GM21526 (cell line): Measurements from ENCODE around the gene ANKRD37.
"Not testable (repeated sequence)": the region's sequence is repeated elsewhere in the genome, so short reads cannot be mapped to it uniquely, and the experiment has no call there.

Source experiments
- ATAC-seq: cut with Tn5 transposase; IDR thresholded peaks from one replicate; pipeline ENCODE4 v1.9.1; 2021; ENCODE audit warnings: moderate library complexity; ENCODE audit not compliant: unreplicated experiment, low FRiP score

The ANKRD37 gene, protein sequence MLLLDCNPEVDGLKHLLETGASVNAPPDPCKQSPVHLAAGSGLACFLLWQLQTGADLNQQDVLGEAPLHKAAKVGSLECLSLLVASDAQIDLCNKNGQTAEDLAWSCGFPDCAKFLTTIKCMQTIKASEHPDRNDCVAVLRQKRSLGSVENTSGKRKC

DNA sequence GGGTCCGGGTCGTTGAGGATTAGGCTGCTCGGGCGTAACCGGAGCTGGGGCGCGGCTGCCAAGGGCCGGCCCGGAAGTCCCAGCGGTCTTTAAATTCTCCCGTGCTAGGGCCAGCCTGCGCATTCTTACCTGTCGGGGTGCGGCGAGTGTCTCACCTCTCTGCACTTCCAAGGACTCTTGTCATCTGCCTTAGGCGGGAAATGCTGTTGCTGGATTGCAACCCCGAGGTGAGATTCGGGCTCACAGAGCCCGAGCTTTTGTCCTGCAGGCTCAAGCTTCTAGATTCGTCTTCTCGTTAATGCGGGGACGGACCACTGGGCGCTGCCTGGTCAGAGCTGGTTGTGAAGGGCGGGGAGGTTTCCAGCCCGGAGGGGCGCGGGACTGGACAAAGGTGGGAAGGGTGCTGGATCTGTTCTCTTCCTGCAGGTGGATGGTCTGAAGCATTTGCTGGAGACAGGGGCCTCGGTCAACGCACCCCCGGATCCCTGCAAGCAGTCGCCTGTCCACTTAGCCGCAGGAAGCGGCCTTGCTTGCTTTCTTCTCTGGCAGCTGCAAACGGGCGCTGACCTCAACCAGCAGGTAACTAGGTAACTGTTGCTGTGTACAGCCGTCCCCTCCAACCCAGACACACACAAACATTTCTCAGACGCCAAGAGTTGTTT, at the start of gene ANKRD37:
Gene ANKRD37, plus strand, starts transcription at position 118 of the 662 bp plus-strand sequence. Its CDS starts 83 bp downstream, at position 201.
- ATAC-seq = peak; percentile 3

DNA sequence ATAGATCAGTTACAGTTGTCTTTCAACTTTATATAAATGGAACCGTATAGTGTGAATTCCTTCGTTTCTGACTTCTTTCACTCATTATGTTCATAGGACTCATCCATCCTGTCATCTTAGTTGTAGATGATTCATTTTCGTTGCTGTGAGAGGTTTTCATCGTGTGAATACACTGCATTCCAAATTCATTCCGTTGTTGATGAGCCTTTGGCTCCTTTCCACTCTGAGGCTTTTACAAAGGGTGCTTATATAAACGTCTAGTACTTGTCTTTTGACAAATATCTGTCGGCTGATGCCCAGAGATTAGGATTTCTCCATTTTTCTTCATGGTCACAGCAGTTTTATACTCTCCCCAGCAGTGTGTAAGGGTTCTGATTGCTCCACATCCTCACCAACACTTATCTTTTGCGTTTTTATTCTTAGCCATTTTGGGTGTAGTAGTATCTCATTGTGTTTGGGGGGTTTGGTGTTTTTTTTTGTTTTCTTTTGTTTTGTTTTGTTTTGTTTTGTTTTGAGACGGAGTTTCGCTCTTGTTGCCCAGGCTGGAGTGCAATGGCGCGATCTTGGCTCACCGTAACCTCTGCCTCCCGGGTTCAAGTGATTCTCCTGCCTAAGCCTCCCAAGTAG, 49.6 kb upstream of the ANKRD37 start:
- ATAC-seq = no peak

DNA sequence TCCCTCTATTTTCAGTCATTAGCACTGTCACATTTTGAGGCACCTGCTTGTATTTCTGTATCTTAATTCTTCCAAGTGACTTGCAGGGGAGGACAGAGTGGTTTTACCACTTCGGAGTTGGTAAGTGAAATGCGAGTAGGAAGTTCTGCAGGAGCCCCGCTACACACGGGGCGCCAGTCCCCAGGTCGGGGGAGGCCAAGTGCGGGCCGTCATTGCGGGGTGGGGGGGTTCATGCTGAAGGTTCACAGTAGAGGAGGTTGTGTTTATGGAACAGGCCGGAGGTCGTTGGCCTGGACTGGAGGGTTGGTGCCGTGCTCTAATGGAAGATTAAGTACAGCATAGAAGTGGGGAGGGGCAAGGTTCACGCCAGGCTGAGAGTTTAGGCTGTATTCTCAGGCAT, 45.0 kb upstream of the ANKRD37 start:
- no peak for ATAC-seq

DNA sequence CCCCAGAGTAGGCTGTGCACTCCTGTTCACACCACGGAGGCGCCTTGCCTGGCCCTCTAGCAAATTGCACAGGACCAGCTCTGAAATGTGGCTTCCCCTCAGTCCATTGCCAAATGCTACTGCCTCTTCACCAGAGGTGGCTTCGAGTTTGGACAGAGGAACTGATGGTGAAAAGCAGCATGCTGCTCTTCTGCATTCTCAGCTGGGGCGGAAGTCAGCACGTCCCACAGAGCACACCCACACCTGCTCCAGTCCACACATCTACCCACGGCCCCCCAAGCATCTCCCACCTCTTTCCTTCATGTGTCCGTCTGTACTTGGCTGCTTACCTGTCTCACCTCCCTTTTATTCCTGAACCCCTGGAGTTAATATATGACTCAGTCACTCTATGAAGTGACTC, 44.4 kb upstream of the ANKRD37 start:
- no peak for ATAC-seq

DNA sequence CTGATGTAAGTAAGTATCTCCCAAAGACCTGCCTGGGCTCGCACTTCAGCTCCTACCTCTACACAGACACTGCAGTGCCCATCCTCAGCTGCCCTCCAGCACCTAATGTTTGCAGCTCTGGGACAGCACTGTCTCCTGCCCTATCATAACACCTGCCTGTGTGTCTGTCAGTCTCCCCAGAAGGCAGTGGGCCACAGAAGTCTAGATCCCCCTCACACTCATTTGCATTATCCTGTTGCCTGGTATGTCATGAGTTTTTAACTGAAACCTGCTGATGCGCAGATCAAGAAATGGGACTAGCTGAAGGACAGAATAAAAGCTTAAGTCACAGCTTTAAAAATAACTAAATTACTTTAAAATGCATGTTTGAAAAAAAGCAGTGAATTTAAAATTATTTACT, 43.9 kb upstream of the ANKRD37 start:
- ATAC-seq = no peak

DNA sequence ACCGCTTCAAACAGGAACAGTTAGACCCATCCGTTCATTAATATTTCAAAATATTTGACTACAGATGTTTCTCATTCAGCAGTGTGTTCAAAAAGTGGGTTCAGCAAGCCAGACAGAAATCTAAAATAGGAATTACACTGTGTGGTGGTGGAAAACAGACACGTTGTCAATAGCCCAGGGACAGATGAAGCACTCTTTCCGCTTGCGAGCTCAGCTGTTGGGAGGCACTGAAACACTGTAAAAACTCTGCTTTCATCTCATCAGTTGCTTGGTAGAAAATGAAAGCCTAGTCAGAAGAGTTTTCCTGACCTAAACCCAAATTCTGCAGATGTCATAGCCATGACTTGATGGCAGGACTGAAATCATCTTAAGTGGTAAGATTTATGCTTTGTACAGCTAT, 39.4 kb upstream of the ANKRD37 start:
- ATAC-seq = no peak

DNA sequence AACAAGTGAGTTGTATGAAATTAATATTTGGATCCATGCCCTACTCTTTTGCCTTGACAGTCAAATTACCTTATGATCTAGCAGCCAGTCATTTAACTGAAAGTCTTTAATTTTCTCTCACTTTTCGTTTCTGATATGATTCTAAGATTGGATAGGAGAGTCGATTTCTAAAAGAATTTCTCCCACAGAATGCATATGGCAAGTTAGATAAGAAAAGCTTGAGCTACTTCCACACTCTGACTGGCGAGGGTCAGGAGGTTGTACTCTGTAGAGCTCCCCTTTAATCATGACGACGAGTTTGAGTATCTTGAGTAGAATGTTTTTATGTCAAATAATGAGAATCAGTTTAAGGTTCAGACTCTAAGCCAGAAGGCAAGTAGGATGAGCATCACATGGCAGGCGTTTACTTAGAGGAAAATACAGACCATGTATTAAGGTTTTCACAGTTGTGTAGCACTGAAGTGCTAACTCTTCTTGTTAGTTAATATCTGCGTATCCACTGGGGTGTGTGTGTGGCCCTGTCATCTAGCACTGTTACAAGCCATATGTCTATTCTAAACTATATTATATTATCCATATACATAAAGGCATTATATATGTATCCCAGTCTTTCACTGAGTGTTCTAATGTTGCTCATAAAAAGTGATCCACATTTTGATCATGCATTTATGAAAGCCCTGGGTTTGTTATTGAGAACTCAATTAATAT, 38.8 kb upstream of the ANKRD37 start:
- ATAC-seq = no peak

DNA sequence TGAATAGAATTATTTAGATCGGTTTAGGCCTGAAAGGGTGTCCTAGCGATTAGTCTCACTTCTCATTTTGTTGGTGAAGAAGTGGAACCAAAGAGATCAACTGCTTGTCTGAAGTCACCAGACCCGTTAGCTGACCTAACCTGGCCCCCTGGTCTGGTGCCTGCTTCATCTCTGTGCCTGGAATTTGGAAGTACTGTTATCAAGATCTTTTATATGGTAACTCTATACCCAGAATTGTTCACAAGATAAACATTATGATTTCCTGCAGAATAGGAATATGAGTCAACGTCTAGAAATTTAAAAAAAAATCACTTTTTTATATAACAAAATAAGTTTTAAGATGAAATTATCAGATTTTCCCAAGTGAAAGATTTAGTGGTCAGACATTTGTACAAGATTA, 38.1 kb upstream of the ANKRD37 start:
- ATAC-seq = no peak

DNA sequence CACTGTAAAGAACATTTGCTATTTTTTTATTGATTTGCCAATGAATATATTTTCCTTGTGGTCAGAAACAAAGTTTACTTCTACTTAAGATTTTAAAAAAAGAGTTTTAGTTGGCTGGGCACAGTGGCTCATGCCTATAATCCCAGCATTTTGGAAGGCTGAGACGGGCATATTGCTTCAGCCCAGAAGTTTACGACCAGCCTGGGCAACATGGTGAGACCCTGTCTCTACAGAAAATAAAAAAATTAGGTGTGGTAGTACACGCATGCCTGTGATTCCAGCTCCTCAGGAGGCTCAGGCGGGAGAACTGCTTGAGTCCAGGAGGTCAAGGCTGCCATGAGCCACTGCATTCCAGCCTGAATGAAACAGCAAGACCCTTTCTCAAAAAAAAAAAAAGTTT, 37.7 kb upstream of the ANKRD37 start:
- no peak for ATAC-seq

DNA sequence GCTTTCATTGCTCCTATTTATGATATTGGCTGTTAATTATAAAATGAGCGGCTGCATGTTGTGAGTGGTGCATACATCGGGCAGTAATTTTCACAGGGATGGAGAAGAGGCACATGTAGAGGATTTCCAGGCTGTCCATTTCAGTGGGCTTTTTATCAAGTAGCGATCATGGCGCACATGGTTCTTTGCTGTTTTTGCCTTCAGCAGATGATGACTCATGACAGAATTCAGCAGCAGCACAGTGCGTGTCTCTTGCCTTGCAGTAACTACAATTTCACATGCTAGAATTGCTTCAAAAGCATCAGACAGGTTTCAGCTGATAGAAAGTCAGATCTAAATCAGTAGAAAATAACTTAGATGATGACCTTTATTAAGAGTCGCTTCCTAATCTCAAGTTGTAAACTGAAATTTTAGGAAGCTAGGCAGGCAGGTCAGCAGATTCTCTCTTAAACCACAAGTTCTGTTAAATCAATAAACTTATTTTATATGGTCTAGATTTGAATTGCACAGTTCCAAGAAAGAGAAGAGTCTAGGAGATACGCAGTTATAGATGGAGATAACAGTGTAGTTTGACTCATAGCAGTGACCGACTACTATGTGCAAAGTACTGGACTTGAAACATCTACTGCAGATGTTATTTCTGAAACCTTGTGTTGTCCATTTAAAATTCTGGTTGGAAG, 36.7 kb upstream of the ANKRD37 start:
- ATAC-seq = no peak

DNA sequence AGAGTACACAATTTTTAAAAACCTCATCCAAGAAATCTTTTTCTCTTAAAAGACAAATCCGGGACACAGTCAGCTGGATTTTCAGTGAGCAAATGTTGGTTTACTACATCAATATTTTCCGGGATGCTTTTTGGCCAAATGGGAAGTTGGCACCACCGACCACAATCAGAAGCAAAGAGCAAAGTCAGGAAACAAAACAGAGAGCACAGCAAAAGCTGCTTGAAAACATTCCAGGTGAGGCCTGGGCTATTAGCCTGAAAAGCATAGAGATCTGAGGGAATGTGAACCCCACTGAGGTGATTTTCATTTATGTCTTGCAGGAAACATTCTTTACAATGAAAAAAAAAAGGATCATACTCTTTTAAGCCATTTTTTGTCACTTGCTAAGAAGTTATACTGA, 34.8 kb upstream of the ANKRD37 start:
- no peak for ATAC-seq

DNA sequence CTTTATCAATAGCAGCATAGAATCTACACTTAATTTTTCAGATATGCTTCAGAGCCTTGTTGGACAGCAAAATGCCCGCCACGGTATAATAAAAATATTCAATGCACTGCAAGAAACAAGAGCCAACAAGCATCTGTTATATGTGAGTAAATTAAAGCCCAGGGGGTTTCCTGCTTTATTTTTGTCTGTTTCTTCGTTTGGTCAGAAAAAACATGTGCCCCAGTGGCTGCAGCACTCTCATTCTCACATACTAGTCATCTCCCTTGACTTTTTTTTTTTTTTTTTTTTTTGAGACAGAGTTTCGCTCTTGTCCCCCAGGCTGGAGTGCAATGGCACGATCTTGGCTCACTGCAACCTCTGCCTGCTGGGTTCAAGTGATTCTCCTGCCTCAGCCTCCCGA, 34.1 kb upstream of the ANKRD37 start:
- ATAC-seq = not testable (repeated sequence)

DNA sequence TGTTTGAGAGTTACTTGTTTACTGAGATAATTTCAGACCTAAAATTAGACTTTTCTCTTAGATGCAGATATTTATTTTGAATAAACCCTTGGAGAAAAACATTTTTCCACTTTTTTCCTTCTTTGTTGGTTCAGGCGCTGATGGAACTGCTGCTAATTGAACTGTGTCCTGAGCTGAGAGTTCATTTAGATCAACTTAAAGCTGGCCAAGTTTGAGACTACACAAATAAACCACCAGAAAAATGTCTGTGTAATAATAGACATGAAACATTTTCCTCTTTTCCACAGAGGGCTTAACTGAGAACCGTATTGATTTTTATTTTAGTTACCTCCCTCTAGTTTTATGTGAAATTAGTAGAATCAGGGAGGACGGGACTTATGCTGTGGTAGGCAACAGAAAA, 33.4 kb upstream of the ANKRD37 start:
- ATAC-seq = no peak

DNA sequence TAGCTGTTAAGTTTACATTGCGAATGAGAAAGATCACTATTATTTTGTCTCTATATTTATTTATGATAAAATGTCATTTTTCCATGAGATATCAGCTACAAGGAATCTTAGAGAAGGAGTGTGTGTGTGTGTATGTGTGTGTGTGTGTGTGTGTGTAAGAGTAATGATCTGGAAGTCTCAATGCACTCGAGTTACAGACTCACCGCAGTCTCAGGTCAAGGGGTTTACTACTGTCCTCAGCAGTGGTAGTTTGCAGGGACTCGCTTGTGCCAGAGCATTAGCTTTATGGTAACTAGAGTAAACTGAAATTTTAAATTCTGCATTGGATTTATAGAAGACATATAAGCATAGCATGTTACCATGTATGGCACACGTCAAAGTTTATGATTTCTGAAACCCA, 31.8 kb upstream of the ANKRD37 start:
- ATAC-seq = no peak

DNA sequence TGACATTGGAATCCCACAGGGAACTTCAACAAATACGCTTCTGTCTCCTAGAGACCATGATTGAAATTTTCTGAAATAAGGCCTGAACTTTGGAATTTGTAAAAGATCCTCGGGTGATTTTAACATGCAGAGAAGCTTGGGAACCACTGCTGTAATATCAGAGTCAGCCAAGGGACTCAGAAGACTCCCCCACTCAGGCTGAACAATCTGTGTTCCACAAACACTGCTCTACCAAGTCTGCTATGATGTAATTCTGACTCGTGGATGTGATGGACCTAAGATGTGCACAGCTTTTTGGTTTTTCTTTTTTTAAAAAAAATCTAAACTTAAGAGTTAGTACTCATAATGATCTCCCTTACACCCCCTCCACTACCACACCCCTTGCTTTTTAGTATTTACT, 26.9 kb upstream of the ANKRD37 start:
- no peak for ATAC-seq

DNA sequence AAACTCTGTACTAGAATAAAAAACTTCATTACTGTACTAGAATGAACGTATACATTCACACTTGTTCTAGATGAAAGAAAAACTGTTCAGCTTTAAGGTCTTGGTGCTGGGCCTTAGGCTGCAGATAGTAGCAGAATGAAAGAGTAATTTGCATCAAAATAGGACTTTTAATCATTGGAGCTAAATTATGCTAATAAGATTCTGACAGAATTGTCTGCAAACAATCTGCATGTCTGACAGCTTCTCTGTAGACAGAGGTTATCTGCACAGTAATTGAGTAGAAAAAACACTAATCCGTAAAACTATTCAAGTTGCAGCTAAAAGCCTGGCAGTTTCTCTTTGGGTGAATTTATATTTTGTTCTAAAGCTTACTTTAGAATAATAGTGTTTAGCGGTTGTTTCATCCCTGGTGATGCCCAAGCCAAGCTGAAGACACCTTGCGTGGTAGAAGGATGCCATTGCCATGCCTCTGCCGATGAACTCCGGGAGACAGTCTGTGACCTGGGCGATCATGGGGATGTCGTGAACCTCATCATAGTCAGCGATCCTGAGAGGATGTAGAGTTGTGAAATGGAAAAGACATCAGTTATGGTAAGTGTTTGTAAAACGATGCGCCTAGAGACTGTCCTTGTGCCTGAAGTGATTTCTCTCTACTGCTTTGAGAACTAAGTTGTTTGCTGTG, 26.2 kb upstream of the ANKRD37 start:
- no peak for ATAC-seq

DNA sequence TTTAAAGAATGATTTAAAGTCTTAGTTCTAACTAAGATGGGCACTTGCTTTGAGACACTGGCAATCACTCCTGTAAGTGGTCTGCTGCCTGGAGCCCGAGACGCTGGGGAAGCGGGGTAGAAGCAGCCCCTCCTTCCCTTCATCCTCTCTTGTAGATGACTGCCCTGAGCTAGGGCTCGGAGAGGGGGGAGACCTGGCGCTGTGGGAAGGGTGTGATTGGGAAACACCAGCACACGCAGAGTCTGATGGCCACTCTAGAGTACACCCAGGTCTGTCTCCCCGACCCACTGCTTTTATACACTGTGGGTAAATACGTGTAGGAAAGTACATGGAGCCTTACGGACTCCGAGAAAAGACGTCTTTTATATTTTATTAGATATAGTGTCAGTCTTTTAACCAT, 24.9 kb upstream of the ANKRD37 start:
- ATAC-seq = no peak

DNA sequence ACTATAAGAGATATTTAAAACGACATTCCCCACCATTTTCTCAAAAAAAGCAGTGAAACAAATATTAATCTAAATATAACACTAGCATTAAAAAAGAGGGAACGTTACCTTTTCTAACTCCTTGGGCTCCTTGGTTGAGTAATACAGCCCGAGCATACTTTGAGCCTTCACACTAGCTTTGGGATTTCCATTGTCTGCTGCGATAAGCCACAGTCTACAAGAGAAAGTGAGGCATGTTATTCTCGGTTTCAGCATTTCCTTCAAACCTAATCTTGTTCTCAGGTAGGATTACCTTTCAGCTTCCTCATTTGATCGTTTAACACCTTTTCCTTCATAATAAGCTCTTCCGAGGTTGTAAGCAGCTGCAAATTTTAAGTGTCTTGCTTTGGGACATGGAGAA, 22.6 kb upstream of the ANKRD37 start:
- no peak for ATAC-seq

DNA sequence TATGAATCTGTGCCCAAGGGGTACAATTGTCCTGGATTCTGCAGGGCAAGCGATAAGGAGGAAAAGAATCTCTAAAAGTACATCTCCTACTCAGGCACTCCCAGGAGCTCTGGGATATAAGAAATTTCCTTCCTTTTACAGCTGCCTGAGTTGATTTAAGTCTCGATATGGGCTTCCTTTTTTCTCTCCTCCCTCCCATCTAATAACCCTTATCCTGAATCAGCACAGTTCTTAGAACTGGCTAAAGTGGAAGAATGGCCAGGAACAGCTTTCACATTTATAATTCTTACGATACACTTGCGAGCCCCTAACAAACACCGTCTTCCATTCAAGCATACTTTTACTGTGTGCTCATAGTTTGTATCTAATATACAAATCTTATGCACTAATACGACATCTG, 22.1 kb upstream of the ANKRD37 start:
- ATAC-seq = no peak

DNA sequence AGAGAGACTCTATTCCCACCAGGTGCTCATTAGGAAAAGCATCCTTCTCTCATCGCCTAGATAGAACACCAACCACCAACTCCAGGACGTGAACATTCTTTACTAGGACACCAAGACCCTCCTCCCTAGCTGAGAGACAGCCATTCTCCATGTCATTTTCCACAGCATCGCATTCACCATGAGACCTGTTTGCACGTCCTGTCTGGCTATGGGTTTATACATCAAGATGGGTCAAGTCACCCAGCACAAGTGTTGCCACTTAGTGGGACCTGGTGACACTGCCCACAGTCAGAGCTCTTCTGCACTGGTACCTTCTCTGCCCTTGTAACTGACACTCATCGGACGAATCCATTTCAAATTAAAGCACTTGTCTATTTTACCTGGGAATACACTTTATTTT, 18.4 kb upstream of the ANKRD37 start:
- no peak for ATAC-seq
